ENCODE results near the gene RAP1A.

Gene RAP1A

DNA sequence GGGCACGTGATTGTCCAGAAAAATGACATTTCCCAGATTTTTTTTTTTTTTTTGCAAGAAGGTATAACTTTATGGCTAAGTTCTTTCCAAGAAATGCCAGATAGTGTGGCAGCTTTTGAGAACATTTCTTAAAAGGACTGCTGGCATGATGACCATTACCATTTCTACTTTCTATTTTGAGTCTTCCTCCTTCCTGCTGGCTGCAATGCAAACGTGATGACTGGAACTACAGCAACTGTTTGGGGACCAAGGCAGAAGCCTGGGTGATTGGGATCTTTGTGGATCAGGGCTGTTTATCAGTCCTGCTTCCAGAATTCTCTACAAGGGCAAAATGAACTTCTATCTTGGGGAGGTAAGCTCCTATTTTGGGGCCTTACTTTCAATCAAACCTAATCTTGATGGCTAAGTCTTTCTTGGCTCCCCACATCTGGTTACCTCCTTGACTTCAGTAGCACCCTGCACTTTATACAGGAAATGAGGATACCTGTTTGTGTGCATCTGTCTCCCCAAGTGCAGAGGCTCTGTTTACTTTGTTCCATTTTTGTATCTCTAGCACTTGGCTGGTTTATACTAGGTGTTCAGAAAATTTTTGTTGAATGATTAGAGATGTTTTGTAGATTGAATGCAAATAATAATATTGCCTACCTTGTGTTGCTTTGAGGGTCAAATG lies 132.5 kb downstream of the RAP1A start:
- TF ChIP-seq, protein P1, sequence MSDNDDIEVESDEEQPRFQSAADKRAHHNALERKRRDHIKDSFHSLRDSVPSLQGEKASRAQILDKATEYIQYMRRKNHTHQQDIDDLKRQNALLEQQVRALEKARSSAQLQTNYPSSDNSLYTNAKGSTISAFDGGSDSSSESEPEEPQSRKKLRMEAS (IDR thresholded peaks at IDR 0.05; ENCODE audit: low read depth, low read length): no peak
- TF ChIP-seq MYC (IDR thresholded peaks at IDR 0.05; ENCODE audit: low read depth, low read length): no peak
- TF ChIP-seq, protein P2, sequence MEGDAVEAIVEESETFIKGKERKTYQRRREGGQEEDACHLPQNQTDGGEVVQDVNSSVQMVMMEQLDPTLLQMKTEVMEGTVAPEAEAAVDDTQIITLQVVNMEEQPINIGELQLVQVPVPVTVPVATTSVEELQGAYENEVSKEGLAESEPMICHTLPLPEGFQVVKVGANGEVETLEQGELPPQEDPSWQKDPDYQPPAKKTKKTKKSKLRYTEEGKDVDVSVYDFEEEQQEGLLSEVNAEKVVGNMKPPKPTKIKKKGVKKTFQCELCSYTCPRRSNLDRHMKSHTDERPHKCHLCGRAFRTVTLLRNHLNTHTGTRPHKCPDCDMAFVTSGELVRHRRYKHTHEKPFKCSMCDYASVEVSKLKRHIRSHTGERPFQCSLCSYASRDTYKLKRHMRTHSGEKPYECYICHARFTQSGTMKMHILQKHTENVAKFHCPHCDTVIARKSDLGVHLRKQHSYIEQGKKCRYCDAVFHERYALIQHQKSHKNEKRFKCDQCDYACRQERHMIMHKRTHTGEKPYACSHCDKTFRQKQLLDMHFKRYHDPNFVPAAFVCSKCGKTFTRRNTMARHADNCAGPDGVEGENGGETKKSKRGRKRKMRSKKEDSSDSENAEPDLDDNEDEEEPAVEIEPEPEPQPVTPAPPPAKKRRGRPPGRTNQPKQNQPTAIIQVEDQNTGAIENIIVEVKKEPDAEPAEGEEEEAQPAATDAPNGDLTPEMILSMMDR (IDR thresholded peaks at IDR 0.05; ENCODE audit: low read depth, low read length): no peak
- no peak for TF ChIP-seq POLR2A (IDR thresholded peaks at IDR 0.05; ENCODE audit: extremely low read depth, insufficient read length)
- H3K4me3 ChIP-seq (ENCODE audit: low read depth, low read length): no peak overlapping the region
- DNase-seq (ENCODE audit: low read depth): no peak

DNA sequence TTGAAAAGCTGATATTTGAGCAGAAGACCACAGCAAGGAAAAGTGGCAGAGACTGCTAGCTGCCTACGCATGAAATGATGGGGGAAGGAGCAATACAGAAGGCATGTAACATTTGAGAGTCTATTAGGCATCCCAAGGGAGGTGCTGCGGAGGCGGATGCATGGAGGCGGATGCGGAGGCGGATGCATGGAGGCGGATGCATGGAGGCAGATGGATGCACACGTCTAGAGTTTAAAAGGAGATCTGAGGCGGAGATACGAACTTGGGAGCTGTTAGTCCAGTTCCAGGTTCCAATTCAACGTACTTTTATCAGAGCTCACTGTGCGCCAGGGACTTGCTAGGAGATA lies 135.4 kb downstream of the RAP1A start:
- TF ChIP-seq POLR2A (IDR thresholded peaks at IDR 0.05; ENCODE audit: extremely low read depth, insufficient read length) (no peak), MYC (IDR thresholded peaks at IDR 0.05; ENCODE audit: low read depth, low read length) (no peak)
- TF ChIP-seq, protein P1 (IDR thresholded peaks at IDR 0.05; ENCODE audit: low read depth, low read length): no peak
- TF ChIP-seq, protein P2 (IDR thresholded peaks at IDR 0.05; ENCODE audit: low read depth, low read length): no peak
- DNase-seq (ENCODE audit: low read depth): peak; percentile 84
- peak overlapping the region; percentile 85 for H3K4me3 ChIP-seq (ENCODE audit: low read depth, low read length)

DNA sequence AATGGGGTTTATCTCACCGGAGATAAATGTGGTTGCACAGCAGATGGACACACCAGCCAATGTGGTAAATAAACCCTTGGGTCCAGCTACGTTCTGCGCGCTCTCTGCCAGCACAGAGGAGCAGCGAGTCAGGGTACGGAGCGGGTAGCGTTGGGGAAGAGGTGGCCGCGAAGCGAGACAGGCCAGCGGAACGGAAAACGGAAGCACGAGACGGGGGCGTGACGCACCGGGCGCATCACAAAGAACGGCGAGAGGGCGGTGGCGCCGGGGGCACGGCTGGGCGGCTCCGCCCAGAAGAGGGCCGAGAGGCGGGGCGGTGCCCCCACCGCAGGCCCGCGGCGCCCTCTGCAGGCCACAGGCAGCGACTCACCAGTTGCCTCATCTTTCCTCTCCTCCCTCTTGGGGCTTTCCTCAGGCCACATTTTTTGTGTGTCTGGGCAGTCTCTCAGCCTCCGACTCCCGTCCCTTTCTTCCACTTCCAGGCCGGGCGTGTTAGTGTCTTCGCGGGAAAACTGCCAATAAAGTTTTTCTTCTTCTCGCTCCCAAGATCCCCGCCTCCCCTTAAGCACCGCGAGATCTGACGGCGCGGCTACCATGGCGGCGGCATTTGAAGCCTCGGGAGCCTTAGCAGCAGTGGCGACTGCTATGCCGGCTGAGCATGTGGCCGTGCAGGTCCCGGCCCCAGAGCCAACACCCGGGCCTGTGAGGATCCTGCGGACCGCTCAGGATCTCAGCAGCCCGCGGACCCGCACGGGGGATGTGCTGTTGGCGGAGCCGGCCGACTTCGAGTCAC lies 135.9 kb downstream of the RAP1A start, which contains the start of gene DDX20:
Gene DDX20, plus strand, starts transcription at position 571 of the 793 bp plus-strand sequence. Its CDS starts 24 bp downstream, at position 595.
- TF ChIP-seq, protein P2 (IDR thresholded peaks at IDR 0.05; ENCODE audit: low read depth, low read length): peak; percentile 68
- TF ChIP-seq MYC (IDR thresholded peaks at IDR 0.05; ENCODE audit: low read depth, low read length) (no peak; the same call in none of the 2 replicates), POLR2A (IDR thresholded peaks at IDR 0.05; ENCODE audit: extremely low read depth, insufficient read length) (peak; percentile 92)
- TF ChIP-seq, protein P1 (IDR thresholded peaks at IDR 0.05; ENCODE audit: low read depth, low read length): peak; percentile 84
- peak; percentile 96 for DNase-seq (ENCODE audit: low read depth)
- peak within 1 kb of the TSS; percentile 97 for H3K4me3 ChIP-seq (ENCODE audit: low read depth, low read length)

DNA sequence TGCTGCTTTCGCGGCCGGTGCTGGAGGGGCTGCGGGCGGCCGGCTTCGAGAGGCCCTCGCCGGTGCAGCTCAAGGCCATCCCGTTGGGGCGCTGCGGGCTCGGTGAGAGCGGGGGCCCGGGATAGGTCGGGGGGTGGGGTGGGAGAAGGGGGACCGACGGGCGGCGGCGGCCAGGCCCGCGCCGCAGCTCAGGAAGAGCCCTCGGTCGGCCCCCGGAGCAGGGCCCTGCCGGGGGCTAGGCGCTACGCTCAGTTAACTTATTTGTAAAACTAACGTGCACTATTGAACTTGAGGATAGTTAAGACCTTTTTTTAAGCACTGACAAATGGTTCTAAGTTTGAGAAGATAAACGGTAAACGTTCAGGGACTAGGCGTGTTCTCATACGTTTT lies 136.5 kb downstream of the RAP1A start:
- TF ChIP-seq, protein P1 (IDR thresholded peaks at IDR 0.05; ENCODE audit: low read depth, low read length): no peak
- TF ChIP-seq MYC (IDR thresholded peaks at IDR 0.05; ENCODE audit: low read depth, low read length): no peak
- no peak for TF ChIP-seq POLR2A (IDR thresholded peaks at IDR 0.05; ENCODE audit: extremely low read depth, insufficient read length)
- TF ChIP-seq, protein P2 (IDR thresholded peaks at IDR 0.05; ENCODE audit: low read depth, low read length): no peak
- no peak for DNase-seq (ENCODE audit: low read depth)
- peak overlapping the region; percentile 97 for H3K4me3 ChIP-seq (ENCODE audit: low read depth, low read length)

DNA sequence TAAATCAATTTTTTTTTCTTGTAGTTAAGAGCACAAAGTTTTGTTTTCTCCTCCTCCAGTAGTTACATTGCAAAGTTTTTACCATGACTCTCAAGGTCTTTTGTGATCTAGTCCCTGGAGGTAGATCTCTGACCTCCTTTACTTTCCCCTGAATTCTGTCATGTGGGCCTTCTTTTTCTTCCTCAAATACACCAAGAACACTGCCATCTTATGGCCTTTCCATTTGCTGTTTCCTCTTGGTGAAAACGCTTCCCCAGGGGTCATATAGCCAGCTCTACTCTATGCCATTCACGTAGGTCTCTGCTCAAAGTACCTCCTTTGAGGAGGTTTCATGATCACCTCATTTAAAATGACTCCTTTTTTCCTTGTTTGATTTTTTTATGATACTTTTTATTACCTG lies 138.8 kb downstream of the RAP1A start:
- no peak for TF ChIP-seq MYC (IDR thresholded peaks at IDR 0.05; ENCODE audit: low read depth, low read length)
- TF ChIP-seq, protein P2 (IDR thresholded peaks at IDR 0.05; ENCODE audit: low read depth, low read length): peak; percentile 28
- peak; percentile 50 for DNase-seq (ENCODE audit: low read depth)
- H3K4me3 ChIP-seq (ENCODE audit: low read depth, low read length): peak overlapping the region; percentile 2

All from NB4 (cell line).